ENCODE results near the gene BCAP31. TPM values are rescaled to one million over a fixed set of nuclear protein-coding genes. Genes with fewer than 3 reads are reported as not detected.
"Not testable (repeated sequence)": the region's sequence is repeated elsewhere in the genome, so short reads cannot be mapped to it uniquely, and the experiment has no call there.

Gene BCAP31
- total RNA-seq, 1 experiment from 2014 or later: 384 TPM

DNA sequence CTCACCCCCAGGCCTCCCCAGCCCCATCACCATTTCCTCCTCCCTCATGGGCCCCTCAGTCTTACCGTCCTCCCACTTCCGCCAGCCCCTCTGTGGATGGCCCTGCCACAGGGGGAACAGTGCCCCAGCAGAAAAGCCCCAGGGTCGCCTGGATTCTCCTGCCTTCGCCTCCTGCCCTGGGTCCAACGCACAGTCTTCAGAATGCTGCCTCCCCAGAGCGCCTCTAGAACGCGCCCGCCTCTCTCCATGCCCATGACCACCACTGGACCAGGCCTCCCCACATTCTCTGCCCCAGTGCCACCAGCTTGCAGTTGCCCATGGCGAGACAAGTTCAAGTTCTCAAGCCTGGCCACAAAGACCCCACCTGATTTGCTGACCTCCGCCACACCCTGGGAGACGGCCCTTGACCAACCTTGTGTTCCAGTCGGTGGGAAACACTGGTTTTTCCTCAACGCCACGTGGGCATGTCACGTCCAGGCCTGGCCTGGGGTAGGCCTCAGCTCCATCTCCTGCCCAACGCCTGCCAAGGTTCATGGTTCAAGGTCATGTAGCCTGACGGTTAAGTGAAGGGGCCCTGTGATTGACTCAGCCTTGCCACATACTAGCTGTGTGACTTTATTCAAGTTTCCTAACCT is 39.2 kb upstream of the BCAP31 start:
- DNase-seq (ENCODE audit: low read depth): no peak

DNA sequence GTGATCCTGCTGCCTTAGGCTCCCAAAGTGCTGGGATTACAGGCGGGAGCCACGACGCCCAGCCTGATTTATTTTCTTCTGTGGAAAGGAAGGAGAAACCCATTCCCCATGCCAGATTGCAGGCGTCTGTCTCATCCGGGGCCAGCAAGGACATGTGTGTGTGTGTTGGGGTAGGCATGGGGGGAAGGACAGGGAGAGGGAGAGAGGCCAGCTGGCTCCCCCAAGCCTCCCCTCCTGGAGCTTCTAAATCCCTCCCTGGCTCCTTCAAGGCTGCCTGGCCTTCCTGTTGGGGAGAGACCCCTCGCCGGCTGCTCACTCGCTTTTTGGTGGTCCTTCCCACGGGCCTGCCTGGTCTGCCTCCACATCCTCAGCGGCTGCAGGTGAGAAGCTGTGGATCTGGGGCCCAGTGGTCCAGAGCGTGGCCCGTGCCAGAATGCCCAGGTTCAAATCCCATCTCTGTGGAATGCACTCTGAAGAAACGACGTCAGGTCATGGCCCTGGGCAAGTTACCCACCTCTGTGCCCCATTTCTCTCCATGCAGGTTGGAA is 38.5 kb upstream of the BCAP31 start:
- no peak for DNase-seq (ENCODE audit: low read depth)

DNA sequence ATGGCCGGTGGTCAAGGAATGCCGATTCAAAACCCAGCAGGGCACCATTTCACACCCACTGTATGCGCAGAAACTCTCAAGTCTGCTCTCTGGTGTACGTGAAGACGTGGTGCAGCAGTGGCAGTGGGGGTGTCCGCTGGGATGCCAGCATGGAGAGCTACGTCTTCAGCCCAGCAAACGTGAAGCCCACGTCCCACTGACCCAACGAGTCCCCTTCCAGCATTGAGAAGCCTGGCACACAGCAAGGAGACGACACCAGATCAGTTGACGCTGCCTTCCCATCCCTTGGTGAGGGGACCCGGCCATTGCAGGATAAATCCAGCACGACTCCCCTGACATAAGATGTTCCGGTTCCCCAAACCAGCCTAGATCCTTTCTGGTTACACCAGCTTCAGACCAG is 37.7 kb upstream of the BCAP31 start:
- no peak for DNase-seq (ENCODE audit: low read depth)

DNA sequence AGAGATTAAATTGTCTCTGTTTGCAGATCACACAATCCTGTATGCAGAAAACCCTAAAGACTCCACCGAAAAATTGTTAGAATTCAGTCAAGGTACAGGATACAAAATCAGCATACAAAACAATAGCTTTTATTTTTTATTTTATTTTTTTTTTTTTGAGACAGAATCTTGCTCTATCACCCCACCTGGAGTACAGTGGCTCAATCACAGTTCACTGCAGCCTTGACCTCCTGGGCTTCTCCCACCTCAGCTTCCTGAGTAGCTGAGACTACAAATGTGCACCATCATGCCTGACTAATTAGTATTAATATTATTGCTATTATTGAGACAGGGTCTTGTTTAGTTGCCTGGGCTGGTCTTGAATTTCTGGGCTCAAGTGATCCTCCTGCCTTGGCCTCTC is 30.9 kb upstream of the BCAP31 start:
- no peak for DNase-seq (ENCODE audit: low read depth)

DNA sequence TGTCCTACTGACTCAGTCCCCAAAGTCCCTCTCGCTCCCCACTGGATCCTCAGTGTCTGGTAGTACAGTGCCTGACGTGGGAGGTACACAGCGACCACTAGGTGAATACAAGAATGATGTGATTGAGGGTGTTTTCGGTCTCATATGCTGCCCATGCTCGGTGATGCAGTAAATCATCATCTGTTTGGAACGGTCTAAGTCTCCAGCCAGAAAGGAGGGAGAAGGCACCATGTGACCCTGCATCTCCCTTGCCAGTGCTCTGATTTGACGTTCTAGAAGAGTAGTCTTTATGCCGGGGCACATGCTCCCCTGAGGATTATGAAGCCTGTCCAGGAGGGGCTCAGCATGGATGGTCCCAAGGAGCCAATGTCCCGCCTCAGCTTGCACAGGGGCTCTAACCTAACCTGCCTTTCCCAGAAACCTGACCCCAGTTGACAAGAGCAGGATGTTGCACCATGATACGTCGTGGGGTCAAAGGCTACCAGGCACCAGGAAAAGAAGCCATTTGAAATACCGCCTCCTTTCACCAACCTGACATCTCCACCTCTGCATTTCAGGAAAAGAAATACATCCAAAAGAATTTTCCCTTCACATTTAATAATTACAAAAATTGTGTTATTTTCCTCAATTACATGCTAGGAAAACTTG is 26.1 kb upstream of the BCAP31 start:
- no peak for DNase-seq (ENCODE audit: low read depth)

DNA sequence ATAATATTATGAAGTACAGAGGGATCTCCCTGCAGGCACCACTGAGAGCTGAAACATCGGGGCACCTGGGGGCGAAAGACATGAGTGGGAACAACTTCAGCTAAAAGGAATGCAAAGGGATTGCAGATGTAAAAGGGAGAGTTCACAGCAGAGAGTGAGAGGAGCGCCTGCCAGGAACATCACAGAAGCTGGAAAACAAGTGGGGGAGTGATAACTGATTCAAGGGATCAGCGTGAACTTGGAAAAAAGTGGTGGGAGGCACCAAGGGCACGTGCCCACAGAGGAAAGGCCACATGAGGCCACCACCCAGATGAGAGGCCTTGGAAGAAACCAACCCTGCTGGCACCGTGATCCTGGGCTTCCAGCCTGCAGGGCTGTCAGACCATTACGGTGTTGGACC is 24.8 kb upstream of the BCAP31 start:
- not testable (repeated sequence) for DNase-seq (ENCODE audit: low read depth)

DNA sequence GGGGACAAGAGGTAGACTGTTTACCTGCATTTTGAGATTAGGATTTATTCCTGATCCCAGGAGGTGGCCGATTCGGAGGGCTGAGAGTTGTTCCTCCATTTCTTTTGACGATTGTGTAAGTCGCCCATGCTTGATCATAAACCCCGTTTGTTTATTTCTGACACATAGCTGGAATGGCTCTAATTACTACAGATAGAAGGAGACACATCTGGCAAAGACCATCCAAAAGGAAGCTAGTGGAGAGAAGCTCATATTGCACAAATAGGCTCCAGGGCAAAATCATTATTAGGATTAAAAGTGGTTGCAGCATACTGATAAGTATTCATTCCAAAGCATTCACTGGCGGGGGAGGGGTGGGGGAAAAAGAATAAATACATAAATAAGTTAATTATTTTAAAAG is 22.8 kb upstream of the BCAP31 start:
- not testable (repeated sequence) for DNase-seq (ENCODE audit: low read depth)

DNA sequence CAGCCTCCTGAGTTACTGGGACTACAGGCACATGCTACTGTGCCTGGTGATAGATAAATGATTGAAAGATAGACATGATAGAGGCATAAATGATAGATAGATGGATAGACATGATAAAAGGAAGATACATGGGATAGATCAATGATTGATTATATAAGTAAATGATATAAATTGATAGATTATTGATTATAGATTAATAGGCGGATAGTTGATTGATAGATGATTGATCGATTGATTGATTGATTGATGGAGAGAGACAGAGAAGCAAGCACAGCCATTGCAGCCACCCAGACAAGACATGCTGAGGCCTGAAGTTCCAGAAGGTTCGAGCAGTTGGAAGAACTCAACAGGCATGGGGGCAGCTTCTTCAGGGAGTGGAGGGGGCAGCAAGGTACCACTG is 22.2 kb upstream of the BCAP31 start:
- no peak for DNase-seq (ENCODE audit: low read depth)

DNA sequence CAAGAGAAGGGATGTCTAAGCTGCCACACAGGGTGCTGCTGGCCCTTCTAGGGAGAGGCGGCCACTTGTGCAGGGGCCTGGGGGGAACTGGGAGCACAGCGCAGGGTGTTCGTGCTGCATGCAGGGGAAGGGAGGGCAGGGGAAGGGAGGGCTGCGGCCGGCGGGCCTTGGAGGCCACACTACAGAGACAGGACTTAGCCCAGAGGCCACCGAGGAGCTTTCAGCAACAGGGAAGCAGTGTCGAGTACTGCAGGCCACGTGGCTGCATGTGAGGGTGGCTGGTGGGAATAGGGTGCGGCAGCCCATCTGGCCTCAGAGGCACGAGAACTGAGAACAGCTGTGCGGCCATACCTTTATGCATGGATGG is 20.9 kb upstream of the BCAP31 start:
- not testable (repeated sequence) for DNase-seq (ENCODE audit: low read depth)

DNA sequence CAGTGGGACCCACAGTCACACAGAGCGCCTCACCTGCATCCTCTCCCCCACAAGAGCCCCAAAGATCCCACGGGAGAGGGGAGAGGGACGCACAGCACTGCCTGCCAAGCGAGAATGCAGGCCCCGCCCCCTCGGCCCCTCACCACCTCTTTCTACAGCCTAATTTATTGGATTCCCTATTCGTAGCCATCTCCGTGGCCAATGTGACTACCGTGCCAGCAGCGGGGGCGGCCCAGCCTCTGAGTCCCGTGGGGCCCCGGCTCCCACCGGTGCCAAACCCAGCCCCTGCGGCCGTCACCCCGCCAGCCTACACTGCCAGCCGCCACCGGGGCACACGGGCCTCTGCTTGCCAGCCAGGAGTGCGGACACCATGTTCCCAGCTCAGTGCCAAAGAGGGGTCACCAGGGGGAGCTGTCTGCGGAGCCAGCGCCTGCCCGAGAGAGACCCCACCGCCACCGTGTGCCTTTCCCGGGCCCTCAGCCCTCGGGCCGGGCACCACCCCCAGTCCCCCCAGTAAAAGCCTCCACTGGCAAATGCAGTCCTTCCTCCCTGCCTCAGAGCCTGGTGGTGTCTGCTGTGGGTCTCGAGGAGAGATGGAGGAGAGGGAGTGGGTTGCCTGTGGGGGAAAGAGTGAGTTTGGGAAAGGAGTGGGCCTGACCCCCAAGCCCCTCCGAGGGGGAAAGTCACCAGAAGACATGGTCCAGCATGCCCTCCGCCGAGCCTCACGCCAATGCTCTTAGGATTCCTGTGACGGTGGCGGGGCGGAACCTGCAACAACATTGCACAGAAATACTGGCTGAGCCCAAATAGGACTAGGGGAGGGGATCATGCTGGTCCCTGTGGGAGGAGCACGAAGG is 20.3 kb upstream of the BCAP31 start:
- no peak for DNase-seq (ENCODE audit: low read depth)

DNA sequence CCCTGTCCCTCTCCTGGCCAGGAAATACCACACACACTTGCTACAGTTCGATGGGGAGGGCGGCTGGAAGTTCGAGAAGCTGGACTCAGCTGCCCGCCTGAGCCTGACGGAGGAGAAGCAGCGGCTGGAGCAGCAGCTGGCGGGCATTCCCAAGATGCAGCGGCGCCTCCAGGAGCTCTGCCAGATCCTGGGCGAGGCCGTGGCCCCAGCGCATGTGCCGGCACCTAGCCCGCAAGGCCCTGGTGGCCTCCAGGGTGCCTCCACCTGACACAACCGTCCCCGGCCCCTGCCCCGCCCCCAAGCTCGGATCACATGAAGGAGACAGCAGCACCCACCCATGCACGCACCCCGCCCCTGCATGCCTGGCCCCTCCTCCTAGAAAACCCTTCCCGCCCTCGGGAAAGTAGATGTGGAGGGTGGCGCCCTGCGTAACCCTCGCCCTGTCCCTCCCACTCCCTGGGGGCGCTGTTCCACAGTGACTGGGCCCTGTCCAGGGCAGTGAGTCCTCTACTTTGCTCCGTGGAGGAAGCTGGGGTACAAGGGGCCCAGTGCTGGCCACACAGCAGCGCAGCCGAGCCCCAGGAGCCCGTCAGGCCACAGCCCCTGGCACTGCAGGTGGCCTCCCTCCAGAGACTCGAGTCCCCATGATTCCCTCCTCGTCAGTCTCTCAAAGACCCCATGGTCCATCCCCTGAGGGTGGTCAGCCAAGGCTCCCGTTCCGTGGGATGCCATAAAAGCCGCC is 19.5 kb upstream of the BCAP31 start:
- not testable (repeated sequence) for DNase-seq (ENCODE audit: low read depth)

DNA sequence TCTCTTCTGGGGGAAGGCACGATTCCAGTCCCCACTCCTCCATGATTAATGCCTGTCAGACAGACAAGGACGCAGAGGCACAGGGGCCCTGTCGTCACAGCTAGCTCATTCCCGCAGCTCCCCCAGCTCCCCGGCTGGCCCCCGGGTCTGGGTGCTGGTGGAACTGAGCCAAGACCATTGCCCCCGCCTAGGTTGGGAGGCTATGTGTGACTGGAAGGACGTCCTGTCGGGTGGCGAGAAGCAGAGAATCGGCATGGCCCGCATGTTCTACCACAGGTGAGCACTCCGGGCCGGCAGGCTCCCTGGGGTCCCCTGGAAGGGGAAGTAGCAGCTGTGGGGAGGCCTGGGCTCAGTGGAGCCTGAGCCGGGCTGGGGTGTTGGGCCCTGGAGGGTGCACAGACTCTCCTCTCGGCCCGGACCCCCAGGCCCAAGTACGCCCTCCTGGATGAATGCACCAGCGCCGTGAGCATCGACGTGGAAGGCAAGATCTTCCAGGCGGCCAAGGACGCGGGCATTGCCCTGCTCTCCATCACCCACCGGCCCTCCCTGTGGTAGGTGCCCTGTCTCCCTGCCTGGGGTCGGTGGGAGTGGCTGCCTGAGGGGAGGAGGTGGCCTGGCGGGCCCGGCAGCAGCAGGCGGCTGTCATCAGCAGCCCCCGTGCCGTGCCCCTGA is 18.7 kb upstream of the BCAP31 start:
- not testable (repeated sequence) for DNase-seq (ENCODE audit: low read depth)

DNA sequence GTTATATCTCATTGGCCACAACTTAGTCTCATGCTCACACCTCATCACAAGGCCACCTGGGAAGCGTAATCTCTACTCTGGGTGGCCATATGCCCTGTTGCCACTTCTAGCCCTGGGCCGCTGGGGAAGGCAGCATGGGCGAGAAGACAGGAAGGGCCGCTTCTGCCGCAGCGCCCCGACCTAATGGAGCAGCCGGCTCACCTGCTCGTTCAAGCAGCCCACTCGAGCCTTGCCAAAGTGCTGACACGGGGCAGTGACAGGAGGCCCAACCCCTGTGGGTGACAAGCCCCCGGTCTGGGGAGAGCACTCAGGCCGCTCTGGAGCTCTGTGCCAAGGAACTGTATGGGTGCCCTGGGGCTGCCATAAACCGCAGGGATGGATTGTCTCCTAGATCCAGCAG is 17.9 kb upstream of the BCAP31 start:
- DNase-seq (ENCODE audit: low read depth): not testable (repeated sequence)

DNA sequence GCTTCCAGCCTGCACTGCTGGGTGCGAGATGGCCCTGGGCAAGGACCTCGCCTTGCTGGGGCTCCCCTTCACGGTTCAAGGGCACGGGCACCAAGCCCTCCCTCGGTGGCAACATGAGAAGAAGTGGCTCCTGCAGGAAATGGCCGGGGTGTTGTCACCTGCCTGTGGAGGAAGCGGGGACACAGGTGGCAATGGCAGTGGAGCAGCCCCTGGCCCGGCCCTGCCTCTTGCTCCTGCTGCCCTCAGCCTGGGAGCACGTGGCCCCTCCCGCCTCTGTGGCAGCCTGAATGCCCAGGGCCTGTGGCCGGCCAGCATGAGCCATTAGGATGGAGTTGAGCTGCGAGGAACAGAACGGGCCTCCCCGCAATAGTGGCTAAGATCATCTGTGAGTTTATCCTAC is 17.3 kb upstream of the BCAP31 start:
- DNase-seq (ENCODE audit: low read depth): no peak

DNA sequence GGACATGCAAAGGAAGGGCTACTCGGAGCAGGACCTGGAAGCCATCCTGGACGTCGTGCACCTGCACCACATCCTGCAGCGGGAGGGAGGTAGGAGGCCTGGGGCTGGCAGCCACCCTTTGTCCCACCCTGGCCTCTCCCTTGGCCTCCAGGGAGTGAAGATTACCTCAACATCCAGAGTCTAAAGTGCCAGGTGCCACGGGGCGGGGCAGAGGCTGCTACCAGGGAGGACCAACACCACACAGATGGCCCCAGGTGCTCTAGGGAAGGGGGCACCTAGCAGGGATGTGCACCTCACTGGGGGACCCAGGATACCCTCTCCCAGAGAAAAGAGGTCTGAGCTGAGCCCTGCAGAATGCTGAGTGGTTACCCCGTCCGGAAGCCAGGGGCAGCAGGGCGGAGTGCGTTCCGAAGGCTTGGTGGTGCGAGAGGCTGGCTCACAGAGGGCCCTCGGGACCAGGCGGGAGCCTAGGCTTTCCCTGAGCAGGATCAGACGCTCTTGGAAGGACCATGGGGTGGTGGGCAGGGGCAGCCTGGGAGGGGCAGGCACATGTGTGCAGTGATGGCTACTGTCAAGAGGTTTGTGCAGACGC is 16.5 kb upstream of the BCAP31 start:
- no peak for DNase-seq (ENCODE audit: low read depth)

DNA sequence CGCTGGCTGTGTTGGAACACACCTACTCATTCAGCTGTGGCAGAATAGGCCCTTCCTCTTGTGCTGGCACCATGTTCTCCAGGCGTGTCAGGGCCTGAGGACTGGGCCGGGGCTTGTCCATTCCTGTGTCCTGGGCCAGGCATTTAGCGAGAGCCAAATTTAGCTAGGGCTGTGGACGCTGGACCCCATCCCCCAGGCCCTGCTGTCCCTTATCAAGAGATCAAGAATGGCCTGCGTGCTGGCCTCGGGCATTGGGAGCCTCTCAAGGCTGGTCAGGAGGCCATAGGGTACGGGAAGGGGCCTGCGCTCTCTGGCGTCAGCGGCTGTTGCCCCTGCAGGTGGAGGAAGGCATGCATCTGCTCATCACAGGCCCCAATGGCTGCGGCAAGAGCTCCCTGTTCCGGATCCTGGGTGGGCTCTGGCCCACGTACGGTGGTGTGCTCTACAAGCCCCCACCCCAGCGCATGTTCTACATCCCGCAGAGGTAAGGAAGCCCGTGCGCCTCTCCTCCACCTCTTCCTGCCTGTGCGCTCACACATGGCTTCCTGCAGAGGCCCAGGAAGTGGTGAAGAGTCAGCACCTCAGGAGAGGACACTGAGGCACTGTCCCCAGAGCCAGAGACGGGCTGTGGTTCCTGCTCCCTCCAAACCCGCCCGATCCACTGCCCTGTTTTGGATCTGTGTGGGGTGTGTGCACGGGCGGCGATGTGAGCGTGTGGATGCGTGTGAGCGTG is 15.7 kb upstream of the BCAP31 start:
- DNase-seq (ENCODE audit: low read depth): no peak

DNA sequence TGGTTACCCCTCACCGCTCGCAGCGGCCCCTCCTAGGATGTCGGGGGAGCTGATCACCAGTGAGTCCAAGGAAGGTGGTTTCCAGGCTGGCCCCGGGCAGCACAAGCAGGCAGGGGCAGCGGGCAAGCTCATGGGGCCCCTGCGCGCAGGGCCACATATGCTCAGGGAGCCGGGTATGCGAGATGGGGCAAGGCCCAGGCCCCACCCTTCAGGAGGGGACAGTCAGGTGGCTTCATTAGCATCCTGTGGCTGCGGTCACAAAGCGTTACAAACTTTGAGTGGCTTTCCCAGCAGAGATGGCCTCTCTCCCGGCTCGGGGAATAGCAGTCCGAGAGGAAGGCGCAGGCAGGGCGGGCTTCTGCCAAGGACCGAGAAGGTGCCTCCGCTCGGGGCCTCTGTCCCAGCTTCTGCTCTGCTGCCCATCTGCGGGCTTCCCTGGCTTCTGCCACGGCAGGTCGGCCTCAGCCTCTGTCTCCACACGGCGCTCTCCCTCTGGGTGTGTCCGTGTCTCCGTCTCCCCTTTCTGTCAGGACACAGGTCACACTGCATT is 13.9 kb upstream of the BCAP31 start:
- no peak for DNase-seq (ENCODE audit: low read depth)

DNA sequence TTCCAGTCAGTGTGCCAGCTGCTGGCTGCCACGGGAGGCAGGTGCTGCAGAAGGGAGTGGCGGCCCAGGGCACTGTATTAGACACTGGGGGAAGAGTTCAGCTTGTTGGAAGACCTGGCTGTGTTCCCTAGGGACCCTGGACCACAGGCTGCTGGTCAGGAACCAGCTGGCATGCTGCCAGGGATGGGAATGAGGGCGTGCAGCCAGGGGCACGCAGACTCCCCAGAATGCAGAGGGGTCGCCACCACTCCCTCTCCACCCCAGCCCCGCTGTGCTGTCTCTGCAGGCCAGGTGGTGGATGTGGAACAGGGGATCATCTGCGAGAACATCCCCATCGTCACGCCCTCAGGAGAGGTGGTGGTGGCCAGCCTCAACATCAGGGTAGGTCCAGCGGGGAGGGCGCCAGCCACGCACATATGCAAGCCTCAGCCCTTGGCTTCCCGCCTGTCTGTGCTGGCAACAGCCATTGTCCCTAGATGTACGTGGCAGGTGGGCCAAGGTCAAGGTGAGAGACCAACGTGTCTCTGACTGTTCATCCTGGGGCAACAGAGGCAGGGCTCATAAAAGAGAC is 12.8 kb upstream of the BCAP31 start:
- DNase-seq (ENCODE audit: low read depth): no peak

DNA sequence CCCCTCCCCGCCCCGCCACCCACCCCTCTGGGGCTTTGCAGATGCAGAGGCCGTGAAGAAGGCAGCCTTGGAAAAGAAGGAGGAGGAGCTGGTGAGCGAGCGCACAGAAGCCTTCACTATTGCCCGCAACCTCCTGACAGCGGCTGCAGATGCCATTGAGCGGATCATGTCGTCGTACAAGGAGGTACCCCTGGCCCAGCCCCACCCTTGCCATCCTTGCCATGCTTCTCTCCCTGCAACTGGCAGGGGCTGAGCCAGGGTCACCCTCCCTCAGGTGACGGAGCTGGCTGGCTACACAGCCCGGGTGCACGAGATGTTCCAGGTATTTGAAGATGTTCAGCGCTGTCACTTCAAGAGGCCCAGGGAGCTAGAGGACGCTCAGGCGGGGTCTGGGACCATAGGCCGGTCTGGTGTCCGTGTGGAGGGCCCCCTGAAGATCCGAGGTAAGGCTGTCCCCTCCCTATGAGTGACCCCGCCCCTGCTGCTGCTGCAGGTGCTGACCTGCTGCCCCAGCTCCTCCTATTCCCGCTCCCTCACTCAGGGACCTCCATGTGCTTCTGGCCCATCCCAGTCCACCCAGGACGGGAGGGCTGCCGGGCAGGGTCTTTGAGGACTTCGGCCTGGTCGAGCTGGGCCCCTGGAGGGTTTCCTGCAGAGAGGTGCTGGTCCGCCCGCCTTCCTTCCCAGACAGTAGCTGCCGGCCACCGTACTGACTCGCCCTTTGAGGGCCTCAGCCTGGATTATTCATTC is 12.1 kb upstream of the BCAP31 start:
- no peak for DNase-seq (ENCODE audit: low read depth)
